SK-N-SH (cell line): ENCODE results near the gene AKR1C1. TPM values are rescaled to one million over a fixed set of nuclear protein-coding genes. Genes with fewer than 3 reads are reported as not detected.
A peak's percentile ranks its signal among the peaks of the same experiment; 100 is the strongest.
"Not testable (repeated sequence)": the region's sequence is repeated elsewhere in the genome, so short reads cannot be mapped to it uniquely, and the experiment has no call there.

ENCODE experiments used
- CTCF ChIA-PET: fragments of 300-600, 350-600 bp; formaldehyde crosslinking; extraction: SDS; loops from one replicate; lab custom pipeline; 2021; lab: Yijun Ruan, JAX
- POLR2A ChIA-PET: fragments of 350-600 bp; sonication (Branson Sonifier 250); formaldehyde crosslinking; extraction: SDS; loops from one replicate; lab custom pipeline; 2020; ENCODE audit warnings: antibody characterized with exemption, inconsistent platforms; lab: Yijun Ruan, JAX
- DNase-seq: peaks from one replicate; pipeline ENCODE4 v3.0.0; 2012
- H2AFZ ChIP-seq: fragments of 200-600 bp; sonication (generic); 2 replicates; pipeline ENCODE4 v1.8.1; 2016; ENCODE audit warnings: antibody characterized with exemption, mild to moderate bottlenecking, low read depth
- H3F3A ChIP-seq: fragments of 200-600 bp; sonication (generic); replicated peaks from 2 replicates; pipeline ENCODE3; 2016; ENCODE audit warnings: antibody characterized with exemption, mild to moderate bottlenecking; ENCODE audit not compliant: insufficient read depth
- H3K27ac ChIP-seq, 2 experiments: fragments of 200-500 bp in 1 of 2; fragments of 200-600 bp in 1 of 2; sonication (Bioruptor generic) in 1 of 2; sonication (generic), shearing (Covaris generic) in 1 of 2; 2 replicates each; pipeline versions ENCODE4 v1.5.1 to v1.6.1; 2014 to 2016; ENCODE audit warnings: low read depth in 2 of 2, inconsistent platforms in 1 of 2, low read length in 1 of 2, mild to moderate bottlenecking in 1 of 2, mixed read lengths in 1 of 2
- H3K27me3 ChIP-seq: fragments of 200-600 bp; sonication (generic), shearing (Covaris generic); 2 replicates; pipeline ENCODE4 v1.6.1; 2016; ENCODE audit warnings: mixed run types; ENCODE audit not compliant: insufficient read depth
- H3K36me3 ChIP-seq, 2 experiments: fragments of 200-500 bp in 1 of 2; fragments of 200-600 bp in 1 of 2; sonication (Bioruptor generic) in 1 of 2; sonication (generic) in 1 of 2; replicated peaks in 1 of 2; 2 replicates each; pipeline versions ENCODE3 to v1.5.1; 2014 to 2016; ENCODE audit warnings: low read length in 1 of 2, mild to moderate bottlenecking in 1 of 2; ENCODE audit not compliant: insufficient read depth in 2 of 2, control insufficient read depth in 1 of 2
- H3K4me1 ChIP-seq, 2 experiments: fragments of 200-500 bp in 1 of 2; fragments of 200-600 bp in 1 of 2; sonication (Bioruptor generic) in 1 of 2; sonication (generic), shearing (Covaris generic) in 1 of 2; 2 replicates each; pipeline versions ENCODE4 v1.5.1 to v1.6.1; 2014 to 2016; ENCODE audit warnings: low read depth in 1 of 2, low read length in 1 of 2, mixed run types in 1 of 2; ENCODE audit not compliant: insufficient read depth in 2 of 2, control insufficient read depth in 1 of 2
- H3K4me2 ChIP-seq: fragments of 200-600 bp; sonication (generic), shearing (Covaris generic); 2 replicates; pipeline ENCODE4 v1.6.1; 2017; ENCODE audit warnings: mixed run types
- H3K4me3 ChIP-seq, 2 experiments: fragments of 200-500 bp in 1 of 2; fragments of 200-600 bp in 1 of 2; sonication (Bioruptor generic) in 1 of 2; sonication (generic), shearing (Covaris generic) in 1 of 2; 2 replicates each; pipeline versions ENCODE4 v1.5.1 to v1.8.1; 2014 to 2016; ENCODE audit warnings: low read depth in 2 of 2, inconsistent platforms in 1 of 2, low read length in 1 of 2, mild to moderate bottlenecking in 1 of 2, mixed read lengths in 1 of 2, moderate library complexity in 1 of 2
- H3K79me2 ChIP-seq: fragments of 200-600 bp; sonication (generic); 2 replicates; pipeline ENCODE4 v1.8.1; 2017; ENCODE audit warnings: mild to moderate bottlenecking; ENCODE audit not compliant: insufficient read depth
- H3K9ac ChIP-seq: fragments of 200-600 bp; sonication (generic); 2 replicates; pipeline ENCODE4 v1.6.1; 2017; ENCODE audit warnings: mixed run types
- H3K9me2 ChIP-seq: fragments of 200-600 bp; sonication (generic); 2 replicates; pipeline ENCODE4 v1.6.1; 2017; ENCODE audit warnings: mixed run types
- H3K9me3 ChIP-seq: fragments of 200-600 bp; sonication (generic); 2 replicates; pipeline ENCODE4 v1.6.1; 2017; ENCODE audit warnings: mixed run types, mild to moderate bottlenecking, moderate library complexity
- H4K20me1 ChIP-seq: fragments of 200-600 bp; sonication (generic); 2 replicates; pipeline ENCODE4 v1.6.1; 2017; ENCODE audit warnings: mild to moderate bottlenecking, mixed run types; ENCODE audit not compliant: insufficient read depth
- ELF1 ChIP-seq: IDR thresholded peaks from 2 replicates; pipeline ENCODE4 v1.4.0; 2012
- EP300 ChIP-seq, 2 experiments: IDR thresholded peaks; 2 replicates each; pipeline versions ENCODE4 v1.4.0 to v1.6.1; 2012; ENCODE audit warnings: borderline replicate concordance in 1 of 2, low read depth in 1 of 2, low read length in 1 of 2
- FOSL2 ChIP-seq: IDR thresholded peaks from 2 replicates; pipeline ENCODE4 v1.4.0; 2012; ENCODE audit warnings: low read depth, mild to moderate bottlenecking, moderate library complexity, borderline replicate concordance
- FOXJ3 ChIP-seq: sonication (generic); formaldehyde crosslinking; IDR thresholded peaks from 2 replicates; pipeline ENCODE4 v1.5.1; 2020; ENCODE audit warnings: mild to moderate bottlenecking, missing genetic modification reagents
- MEF2A ChIP-seq: IDR thresholded peaks from 2 replicates; pipeline ENCODE4 v1.4.0; 2012; ENCODE audit warnings: low read depth, borderline replicate concordance
- NRF1 ChIP-seq: IDR thresholded peaks from 2 replicates; pipeline ENCODE4 v1.6.1; 2012; ENCODE audit warnings: low read depth, mild to moderate bottlenecking, low read length
- RAD21 ChIP-seq: IDR thresholded peaks from 2 replicates; pipeline ENCODE4 v1.6.1; 2012; ENCODE audit warnings: mild to moderate bottlenecking, low read length
- RCOR1 ChIP-seq: fragments of 150-350 bp; IDR thresholded peaks from 2 replicates; pipeline ENCODE4 v1.6.1; 2017; ENCODE audit warnings: antibody characterized with exemption, low read length
- TCF12 ChIP-seq: IDR thresholded peaks from 2 replicates; pipeline ENCODE4 v1.4.0; 2012
- USF2 ChIP-seq: fragments of 150-350 bp; IDR thresholded peaks from 2 replicates; pipeline ENCODE4 v1.6.1; 2017; ENCODE audit warnings: antibody characterized with exemption, low read length, low read depth, borderline replicate concordance
- YY1 ChIP-seq: IDR thresholded peaks from 2 replicates; pipeline ENCODE4 v1.4.0; 2012; ENCODE audit warnings: low read depth, mild to moderate bottlenecking
- WGBS: methylation state at CpG from one replicate; pipeline ENCODE4 v1.1.6; 2017; ENCODE audit warnings: low lambda C conversion rate; 5-methylcytosine and 5-hydroxymethylcytosine counted together
- polyA plus RNA-seq, 3 experiments: library from polyadenylated mRNA; depleted of rRNA; stranded (reverse); fragments of >200 nt; gene quantifications; 2 replicates each; pipeline ENCODE4 v1.2.3, GENCODE V29; 2012
- TF ChIP-seq, protein P1 (sequence below): fragments of 200-600 bp; sonication (generic); IDR thresholded peaks from 2 replicates; pipeline ENCODE4 v1.6.1; 2017; ENCODE audit warnings: antibody characterized with exemption, mild to moderate bottlenecking, moderate library complexity

Gene AKR1C1
- polyA plus RNA-seq, 1 of the 3 experiments (the other 2 are of a cell fraction) = 1.3 TPM

GRCh38 chr10:4984971-4985594 is 21.9 kb downstream of the AKR1C1 start:
- TF ChIP-seq TCF12 = peak; percentile 37; the same call in 1 of the 2 replicates
- no peak for TF ChIP-seq ELF1
- TF ChIP-seq YY1 = no peak
- no peak overlapping the region for H3K4me3 ChIP-seq
- H3K4me1 ChIP-seq = no peaks in the 10 kb centered on the region; a peak in 1 of 4 replicates
- no peaks in the 10 kb centered on the region for H3K36me3 ChIP-seq
- H3K27me3 ChIP-seq = no peaks in the 10 kb centered on the region
- no peak overlapping the region for H3K9ac ChIP-seq
- H3K9me3 ChIP-seq = no peaks in the 10 kb centered on the region
- H3F3A ChIP-seq = no peaks in the 10 kb centered on the region
- no peaks in the 10 kb centered on the region for H3K79me2 ChIP-seq
- WGBS = 41% methylated on average over 7 of the region's 7 CpGs
- CTCF ChIA-PET = interaction anchor here (4.5 kb wide), 1 partner anchor 134 kb away, joined by 57 read pairs; no protein-coding TSS in a partner anchor
- H3K4me2 ChIP-seq = no peak overlapping the region
- DNase-seq = no peak
- H3K27ac ChIP-seq = no peak overlapping the region; a peak in 1 of 4 replicates
- POLR2A ChIA-PET = no interaction called here
- H2AFZ ChIP-seq = no peak overlapping the region
- no peaks in the 10 kb centered on the region for H4K20me1 ChIP-seq
- H3K9me2 ChIP-seq = no peaks in the 10 kb centered on the region

- H3K4me1 ChIP-seq, CTCF ChIA-PET, H3K36me3 ChIP-seq, POLR2A ChIA-PET, H3K9me3 ChIP-seq, H3K27ac ChIP-seq, H3K27me3 ChIP-seq, H2AFZ ChIP-seq, H3K4me3 ChIP-seq, H3K4me2 ChIP-seq, H3K79me2 ChIP-seq, H3K9ac ChIP-seq, DNase-seq, H3F3A ChIP-seq, H4K20me1 ChIP-seq, H3K9me2 ChIP-seq: not testable (repeated sequence)
- 44% methylated on average over 6 of the region's 6 CpGs for WGBS
These were observed 24.9 kb downstream of the AKR1C1 start for GRCh38 chr10:4988000-4988641.

DNA sequence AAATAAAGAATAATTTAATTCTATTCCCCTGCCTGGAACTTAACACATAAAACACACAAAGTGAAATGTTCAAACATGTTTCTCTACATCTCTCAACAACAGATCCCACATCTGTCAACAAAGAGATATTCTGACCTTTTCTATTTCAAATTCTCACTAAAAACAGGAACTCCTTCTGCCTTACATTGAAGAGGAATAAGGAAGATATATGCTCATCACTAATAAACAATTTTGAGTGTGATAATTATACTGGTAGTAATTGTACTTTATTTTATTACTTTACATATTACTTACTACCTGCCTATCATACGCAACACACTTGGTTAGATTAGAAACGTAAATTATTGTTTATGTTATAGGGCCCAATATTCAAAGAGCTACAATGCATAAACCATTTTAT is 27.0 kb downstream of the AKR1C1 start:
- CTCF ChIA-PET = no interaction called here
- no peaks in the 10 kb centered on the region for H3K9me3 ChIP-seq
- H2AFZ ChIP-seq = no peak overlapping the region
- H3K9ac ChIP-seq = no peak overlapping the region
- no peaks in the 10 kb centered on the region for H3K79me2 ChIP-seq
- H3K36me3 ChIP-seq = no peaks in the 10 kb centered on the region
- H3K27ac ChIP-seq = no peak overlapping the region
- no peaks in the 10 kb centered on the region for H3K9me2 ChIP-seq
- no peaks in the 10 kb centered on the region for H3K4me1 ChIP-seq
- POLR2A ChIA-PET = no interaction called here
- no peak overlapping the region for H3K4me3 ChIP-seq
- 47% methylated on average over 2 of the region's 2 CpGs for WGBS
- no peaks in the 10 kb centered on the region for H3K27me3 ChIP-seq
- TF ChIP-seq USF2 (no peak), YY1 (no peak), FOSL2 (no peak), NRF1 (no peak), FOXJ3 (CRISPR knock-in tag) (no peak), RCOR1 (no peak), MEF2A (no peak), EP300 (IDR thresholded peaks at IDR 0.05; ENCODE audit: borderline replicate concordance in 1 of 2, low read depth in 1 of 2, low read length in 1 of 2) (no peak), RAD21 (no peak)
- TF ChIP-seq, protein P1, sequence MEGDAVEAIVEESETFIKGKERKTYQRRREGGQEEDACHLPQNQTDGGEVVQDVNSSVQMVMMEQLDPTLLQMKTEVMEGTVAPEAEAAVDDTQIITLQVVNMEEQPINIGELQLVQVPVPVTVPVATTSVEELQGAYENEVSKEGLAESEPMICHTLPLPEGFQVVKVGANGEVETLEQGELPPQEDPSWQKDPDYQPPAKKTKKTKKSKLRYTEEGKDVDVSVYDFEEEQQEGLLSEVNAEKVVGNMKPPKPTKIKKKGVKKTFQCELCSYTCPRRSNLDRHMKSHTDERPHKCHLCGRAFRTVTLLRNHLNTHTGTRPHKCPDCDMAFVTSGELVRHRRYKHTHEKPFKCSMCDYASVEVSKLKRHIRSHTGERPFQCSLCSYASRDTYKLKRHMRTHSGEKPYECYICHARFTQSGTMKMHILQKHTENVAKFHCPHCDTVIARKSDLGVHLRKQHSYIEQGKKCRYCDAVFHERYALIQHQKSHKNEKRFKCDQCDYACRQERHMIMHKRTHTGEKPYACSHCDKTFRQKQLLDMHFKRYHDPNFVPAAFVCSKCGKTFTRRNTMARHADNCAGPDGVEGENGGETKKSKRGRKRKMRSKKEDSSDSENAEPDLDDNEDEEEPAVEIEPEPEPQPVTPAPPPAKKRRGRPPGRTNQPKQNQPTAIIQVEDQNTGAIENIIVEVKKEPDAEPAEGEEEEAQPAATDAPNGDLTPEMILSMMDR = no peak
- DNase-seq = no peak
- no peak overlapping the region for H3K4me2 ChIP-seq
- H4K20me1 ChIP-seq = no peaks in the 10 kb centered on the region
- H3F3A ChIP-seq = no peaks in the 10 kb centered on the region

GRCh38 chr10:4991463-4991862 is 28.2 kb downstream of the AKR1C1 start:
- H3K4me1 ChIP-seq, H3K4me3 ChIP-seq, POLR2A ChIA-PET, H4K20me1 ChIP-seq, H2AFZ ChIP-seq, DNase-seq, CTCF ChIA-PET, H3K9me2 ChIP-seq, H3K9ac ChIP-seq, H3K36me3 ChIP-seq, H3K4me2 ChIP-seq, H3F3A ChIP-seq, H3K79me2 ChIP-seq, H3K27ac ChIP-seq, H3K9me3 ChIP-seq, H3K27me3 ChIP-seq: not testable (repeated sequence)
- WGBS = 32% methylated on average over 2 of the region's 6 CpGs
